ENCODE measurements around the gene COL21A1.

COL21A1 gene

GRCh38 chr6:56244528-56245253 is 2.7 kb downstream of the COL21A1 start:
- DNase-seq, result no peak

DNA sequence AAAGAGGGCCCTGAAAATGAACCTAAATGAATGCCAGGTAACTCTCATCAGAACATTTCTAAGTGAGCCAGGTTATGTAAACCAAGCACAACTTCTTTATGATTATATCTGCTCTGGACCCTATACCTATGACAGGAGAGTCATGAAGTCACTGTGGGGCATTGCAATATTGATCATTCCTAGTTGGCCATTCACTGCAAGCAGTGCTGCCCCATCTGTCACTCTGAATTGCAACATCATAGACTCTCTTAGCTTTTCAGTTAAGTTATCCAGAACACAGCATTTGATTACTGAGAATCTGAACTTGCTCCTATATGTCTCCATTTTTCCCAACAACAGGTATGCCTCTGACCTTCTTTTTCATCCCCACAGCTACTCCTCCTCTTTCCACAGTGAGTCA is 3.3 kb downstream of the COL21A1 start:
- DNase-seq, result no peak

DNA sequence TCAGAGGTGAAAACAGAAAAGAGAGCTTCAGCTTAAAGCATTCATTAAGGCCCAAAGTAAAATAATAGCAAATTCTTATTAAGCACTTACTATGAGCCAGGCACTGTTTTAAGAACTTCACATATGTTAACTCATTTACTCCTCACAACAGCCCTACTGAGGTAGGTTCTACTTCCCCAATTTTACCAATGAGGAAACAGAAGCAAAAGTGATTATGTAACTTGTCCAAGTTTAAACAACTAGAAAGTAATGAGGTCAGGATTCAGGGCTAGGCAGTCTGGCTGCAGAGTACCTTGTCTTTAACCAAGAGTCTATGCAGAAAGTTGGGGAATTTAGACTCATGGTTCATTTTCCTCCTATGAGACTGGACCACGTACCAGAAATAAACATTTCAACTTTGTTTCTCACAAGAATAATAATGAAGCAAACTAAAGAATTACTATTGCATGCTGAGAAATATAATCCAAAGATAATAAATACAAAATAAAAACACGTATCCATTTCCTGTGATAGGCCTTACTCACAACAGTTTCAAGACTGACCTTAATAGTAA is 3.8 kb downstream of the COL21A1 start:
- DNase-seq, result no peak

DNA sequence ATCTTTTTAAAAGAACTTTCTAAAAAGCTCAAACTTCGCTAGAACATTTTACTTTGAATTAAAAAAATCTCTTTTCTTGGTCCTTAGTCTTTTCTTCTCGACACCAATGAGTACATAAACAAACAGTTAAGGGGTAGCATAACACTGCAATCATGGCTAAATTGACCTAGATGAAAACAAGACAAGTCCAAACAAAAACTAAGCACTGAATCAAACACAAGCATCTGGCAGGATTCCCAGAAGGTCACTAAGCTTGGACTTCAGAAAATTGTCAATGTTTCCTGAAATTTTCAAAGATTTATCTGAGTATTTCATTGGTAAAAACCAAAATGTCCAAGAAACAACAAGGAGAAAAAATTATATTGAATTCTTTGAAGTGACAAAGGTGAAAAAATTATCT is 5.0 kb downstream of the COL21A1 start:
- DNase-seq, result no peak

DNA sequence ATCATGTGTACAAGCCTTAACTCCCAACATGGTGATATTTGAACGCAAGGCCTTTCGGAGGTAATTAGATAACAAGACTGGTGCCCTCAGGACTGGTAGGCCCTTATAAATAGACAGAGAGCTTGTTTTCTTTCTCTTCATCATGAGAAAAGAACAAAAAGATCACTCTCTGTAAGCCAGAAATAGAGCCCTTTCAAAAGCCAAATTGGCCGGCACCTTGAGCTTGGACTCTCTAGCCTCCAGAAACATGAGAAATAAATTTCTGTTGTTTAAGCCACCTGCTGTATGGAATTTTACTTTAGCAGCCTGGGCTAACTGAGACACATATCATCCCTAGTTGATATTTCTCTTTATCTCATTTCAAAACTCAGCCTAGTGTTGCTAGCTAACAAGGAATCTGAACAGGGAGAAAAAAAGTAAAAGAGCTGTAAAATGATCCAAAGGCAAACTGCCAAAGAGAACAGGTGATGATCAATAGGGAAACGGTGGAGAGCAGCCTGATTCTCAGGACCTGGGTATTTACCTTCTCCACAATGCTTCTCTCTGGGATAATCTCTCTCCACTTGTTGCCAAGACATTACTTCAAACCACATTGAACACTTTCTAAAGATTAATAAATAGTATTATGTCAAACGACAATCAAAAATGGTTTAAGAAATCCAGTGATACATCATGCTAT is 6.1 kb downstream of the COL21A1 start:
- DNase-seq, result no peak

- DNase-seq, result no peak
Measured at GRCh38 chr6:56238352-56238751, 9.0 kb downstream of the COL21A1 start.

DNA sequence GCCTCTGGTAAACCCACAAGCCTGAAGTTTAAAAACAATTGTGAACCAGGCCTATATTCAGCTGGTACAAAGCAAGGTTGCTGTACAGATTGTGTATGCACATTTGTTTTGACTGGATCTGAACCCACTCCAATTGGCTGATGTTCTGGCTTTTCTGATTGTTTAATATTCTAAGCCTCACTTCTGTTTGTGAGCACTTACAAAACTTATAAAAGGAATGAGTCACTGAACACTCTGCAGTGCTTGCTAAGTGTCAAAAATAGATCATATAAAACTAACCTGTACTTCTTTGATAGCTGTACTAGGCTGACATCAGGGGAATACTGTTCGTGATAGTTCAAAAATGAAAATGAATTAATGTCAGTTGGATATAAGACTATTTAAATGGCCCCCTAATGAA is 12.1 kb downstream of the COL21A1 start:
- no peak for DNase-seq

DNA sequence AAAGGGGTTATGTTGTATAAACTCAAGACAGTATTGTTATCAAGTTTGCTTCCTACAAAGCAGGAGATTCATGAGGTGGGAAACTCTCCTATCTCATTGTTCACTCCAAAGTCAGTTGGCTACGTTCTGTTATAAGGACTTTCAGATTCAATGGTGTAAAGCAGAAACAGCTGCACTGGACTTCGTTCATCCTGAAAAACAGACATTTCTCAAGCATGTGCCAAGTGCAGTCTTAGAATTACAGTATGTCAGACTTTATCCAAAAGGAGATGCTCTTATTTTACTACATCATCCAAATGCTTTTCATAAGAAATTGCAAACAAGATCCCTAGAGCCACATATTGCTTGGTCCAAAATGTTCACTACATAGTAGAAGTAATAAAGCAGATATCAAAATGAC is 14.9 kb downstream of the COL21A1 start:
- DNase-seq, result no peak

- DNase-seq, result no peak
Measured at GRCh38 chr6:56231827-56232226, 15.6 kb downstream of the COL21A1 start.

DNA sequence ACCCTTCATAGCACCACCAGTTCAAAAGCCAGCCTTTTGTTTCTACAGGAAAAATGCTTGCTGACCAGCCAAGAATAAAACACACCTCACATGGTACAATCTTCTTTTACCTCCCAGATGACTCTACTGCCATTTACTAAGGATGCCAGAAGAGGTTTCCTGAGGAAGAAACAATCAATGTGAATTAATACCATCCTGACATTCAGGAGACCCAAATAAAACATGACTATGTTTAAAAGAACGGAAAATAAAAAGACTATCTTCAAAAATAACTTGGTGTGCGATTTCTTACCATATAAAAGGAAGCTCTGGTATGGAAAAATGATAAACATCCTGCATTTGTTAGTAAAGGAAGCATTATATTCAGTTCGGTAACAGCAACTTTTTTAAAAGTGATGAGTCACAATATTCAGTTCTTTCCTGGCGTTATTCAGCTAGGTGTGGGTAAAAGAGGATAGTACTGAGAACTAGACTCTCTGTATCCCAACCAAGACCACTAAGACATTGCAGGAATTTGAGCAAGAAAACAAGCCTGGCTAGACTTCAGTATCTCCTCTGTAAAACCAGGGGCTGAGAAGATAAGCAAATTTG is 16.3 kb downstream of the COL21A1 start:
- no peak for DNase-seq

DNA sequence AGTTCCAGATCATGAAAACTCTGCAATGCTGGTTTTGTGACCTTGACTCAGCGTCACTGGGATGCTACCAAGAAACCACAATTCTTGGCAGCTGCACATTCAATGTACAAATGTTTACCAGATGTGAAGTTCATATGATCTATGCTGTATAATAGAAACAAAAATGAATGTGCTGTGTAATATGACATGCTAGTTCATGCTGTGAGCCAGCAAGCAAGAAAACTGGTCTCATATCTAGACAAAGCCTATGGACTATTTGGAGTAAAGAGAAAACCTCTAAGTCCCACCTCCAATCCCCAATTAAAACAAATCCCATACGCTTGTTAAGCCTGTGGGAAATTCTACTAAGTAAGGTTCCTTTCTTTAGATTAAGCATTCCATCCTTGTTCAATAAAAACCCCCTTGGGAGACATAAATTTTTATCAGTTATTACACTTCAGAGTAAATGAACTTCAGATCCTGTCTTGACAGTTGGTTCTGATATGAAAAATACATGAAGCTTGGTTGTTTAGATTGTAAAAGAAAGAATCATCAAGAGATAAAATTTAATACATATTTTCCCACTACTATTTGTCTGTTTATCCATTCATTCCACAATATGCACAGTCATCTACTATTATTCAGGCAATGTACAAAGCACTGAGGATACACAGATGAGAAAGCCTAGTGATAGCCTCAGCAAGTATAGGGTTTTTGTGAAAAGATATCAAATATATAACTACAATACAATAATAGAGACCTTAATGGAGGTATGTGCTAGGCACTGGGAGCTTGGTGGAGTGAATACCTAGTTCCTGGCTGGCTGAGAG is 20.1 kb downstream of the COL21A1 start:
- no peak for DNase-seq

- no peak for DNase-seq
Measured at GRCh38 chr6:56223995-56224394, 23.4 kb downstream of the COL21A1 start.

DNA sequence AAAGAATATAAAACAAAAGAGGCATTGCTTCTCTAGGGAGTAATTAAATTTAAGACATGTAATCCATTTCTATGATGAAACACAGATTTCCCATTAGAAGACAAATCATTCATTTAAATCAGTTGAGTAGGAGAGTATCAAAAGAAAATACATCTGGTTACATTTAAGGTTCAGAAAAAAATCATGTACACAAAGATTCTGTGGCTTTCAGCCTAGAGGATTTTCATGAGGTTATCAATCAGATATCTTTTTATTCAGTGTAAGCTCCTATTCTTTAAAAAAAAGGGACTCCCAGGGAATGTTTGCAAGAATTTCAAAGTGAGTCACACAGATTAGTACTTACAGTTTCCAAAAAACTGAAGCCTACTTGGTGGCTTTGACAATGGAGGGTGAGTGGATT is 24.9 kb downstream of the COL21A1 start:
- no peak for DNase-seq

GRCh38 chr6:56220078-56220477 is 27.3 kb downstream of the COL21A1 start:
- DNase-seq, result no peak

GRCh38 chr6:56214703-56215101 is 32.7 kb downstream of the COL21A1 start:
- no peak for DNase-seq

DNA sequence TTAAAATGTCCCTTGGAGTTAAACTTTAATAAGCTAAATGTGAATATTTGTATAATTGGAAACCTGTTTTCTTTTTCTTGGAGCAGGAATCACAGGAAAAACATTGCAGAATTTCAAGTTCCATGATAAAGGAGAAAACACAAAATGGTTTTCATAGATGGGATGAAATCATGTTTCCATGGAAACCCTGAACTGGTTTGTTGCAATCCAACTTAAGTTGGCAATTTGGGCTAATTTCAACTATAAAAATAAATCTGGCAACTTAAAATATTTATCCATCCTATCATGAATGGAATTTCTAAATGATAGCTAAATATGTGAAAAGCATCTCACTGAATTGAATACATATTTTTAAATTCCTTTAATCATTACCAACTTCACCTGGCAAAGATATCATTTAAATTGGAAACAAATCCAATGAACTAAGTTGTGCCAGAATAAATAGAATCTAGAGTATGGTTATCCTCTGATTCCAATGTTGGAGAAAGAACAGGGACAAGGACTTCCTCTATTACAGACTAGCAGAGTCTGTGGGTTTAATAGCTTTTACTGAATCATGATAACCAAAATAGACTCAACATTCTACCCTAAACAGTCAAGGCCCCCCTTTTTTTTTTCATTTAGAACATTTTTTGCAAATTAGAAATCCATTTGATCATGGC is 33.2 kb downstream of the COL21A1 start:
- DNase-seq, result no peak

DNA sequence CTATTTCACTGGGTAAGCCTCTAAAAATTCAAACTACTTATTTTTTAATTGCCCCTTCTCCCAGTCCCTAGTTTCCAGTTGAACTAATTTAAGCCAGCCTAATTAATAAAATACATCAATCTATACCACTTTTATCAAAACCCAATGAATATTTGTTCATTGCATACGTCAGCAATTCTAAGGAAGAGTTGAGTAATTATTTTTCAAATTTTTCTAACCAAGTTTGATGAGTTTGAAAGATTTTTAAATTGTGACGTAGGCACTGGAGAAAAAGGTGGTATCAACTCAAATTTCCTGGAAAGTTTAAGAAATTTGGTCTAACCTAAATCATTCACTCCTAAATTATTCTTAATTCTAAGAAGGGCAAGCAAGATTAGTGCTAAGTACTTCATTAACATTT is 35.7 kb downstream of the COL21A1 start:
- no peak for DNase-seq

GRCh38 chr6:56204134-56204533 is 43.2 kb downstream of the COL21A1 start:
- no peak for DNase-seq

- no peak for DNase-seq
Measured at GRCh38 chr6:56199956-56200355, 47.4 kb downstream of the COL21A1 start.

DNA sequence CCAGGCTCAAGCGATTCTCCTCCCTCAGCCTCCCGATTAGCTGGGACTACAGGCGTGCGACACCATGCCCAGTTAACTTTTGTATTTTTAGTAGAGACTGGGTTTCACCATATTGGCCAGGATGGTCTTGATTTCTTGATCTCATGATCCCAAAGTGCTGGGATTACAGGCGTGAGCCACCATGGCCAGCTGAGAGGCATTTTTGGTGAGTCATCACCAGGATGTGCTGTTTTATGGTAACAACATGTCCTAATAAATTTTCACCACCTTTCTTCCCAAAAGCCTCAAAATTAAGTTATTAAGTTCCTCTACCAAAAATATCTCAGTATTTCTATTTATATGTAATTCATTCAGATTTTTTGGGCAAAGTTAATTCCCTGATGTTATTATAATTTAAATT is 53.5 kb downstream of the COL21A1 start:
- no peak for DNase-seq

DNA sequence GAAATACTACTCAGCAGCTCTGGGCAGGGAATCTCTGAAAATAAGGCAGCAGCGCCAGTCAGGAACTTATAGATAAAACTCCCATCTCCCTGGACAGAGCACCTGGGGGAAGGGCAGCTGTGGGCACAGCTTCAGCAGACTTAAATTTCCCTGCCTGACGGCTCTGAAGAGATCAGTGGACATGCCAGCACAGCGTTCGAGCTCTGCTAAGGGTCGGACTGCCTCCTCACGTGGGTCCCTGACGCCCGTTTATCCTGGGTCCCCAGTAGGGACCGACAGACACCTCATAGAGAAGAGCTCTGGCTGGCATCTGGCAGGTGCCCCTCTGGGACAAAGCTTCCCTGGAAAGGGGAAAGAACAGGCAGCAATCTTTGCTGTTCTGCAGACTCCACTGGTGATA is 59.0 kb downstream of the COL21A1 start:
- DNase-seq, result no peak

GRCh38 chr6:56187686-56188085 is 59.7 kb downstream of the COL21A1 start:
- DNase-seq, result no peak

- DNase-seq, result no peak
Measured at GRCh38 chr6:56176741-56177140, 70.6 kb downstream of the COL21A1 start.

Data from stimulated activated naive CD4-positive, alpha-beta T cell (primary cell).